GM21423 (cell line): ENCODE data around the gene RPS6KA2.

Experiments
- ATAC-seq: cut with Tn5 transposase; IDR thresholded peaks from one replicate; pipeline ENCODE4 v1.9.1; 2021; ENCODE audit warnings: mild to moderate bottlenecking, moderate library complexity; ENCODE audit not compliant: unreplicated experiment

Gene RPS6KA2

GRCh38 chr6:166617359-166617758, 9.7 kb downstream of the RPS6KA2 start:
- ATAC-seq: no peak

- no peak for ATAC-seq
Measured at GRCh38 chr6:166616261-166617238, 10.5 kb downstream of the RPS6KA2 start.

GRCh38 chr6:166615059-166615770, 11.8 kb downstream of the RPS6KA2 start:
- ATAC-seq: no peak

- ATAC-seq: no peak
Measured at GRCh38 chr6:166614589-166614988, 12.5 kb downstream of the RPS6KA2 start.

GRCh38 chr6:166614171-166614583, 12.9 kb downstream of the RPS6KA2 start:
- no peak for ATAC-seq

GRCh38 chr6:166613027-166613426, 14.0 kb downstream of the RPS6KA2 start:
- ATAC-seq: no peak

GRCh38 chr6:166612471-166612881, 14.6 kb downstream of the RPS6KA2 start:
- no peak for ATAC-seq

- ATAC-seq: no peak
Measured at GRCh38 chr6:166611631-166612030, 15.4 kb downstream of the RPS6KA2 start.

GRCh38 chr6:166610069-166610468, 17.0 kb downstream of the RPS6KA2 start:
- no peak for ATAC-seq

GRCh38 chr6:166608774-166609173, 18.3 kb downstream of the RPS6KA2 start:
- ATAC-seq: no peak

GRCh38 chr6:166605752-166606151, 21.3 kb downstream of the RPS6KA2 start:
- no peak for ATAC-seq

GRCh38 chr6:166604911-166605310, 22.1 kb downstream of the RPS6KA2 start:
- ATAC-seq: no peak

- ATAC-seq: no peak
Measured at GRCh38 chr6:166604328-166604727, 22.7 kb downstream of the RPS6KA2 start.

GRCh38 chr6:166603043-166603690, 23.9 kb downstream of the RPS6KA2 start:
- ATAC-seq: no peak

GRCh38 chr6:166601956-166602355, 25.1 kb downstream of the RPS6KA2 start:
- ATAC-seq: no peak

- ATAC-seq: no peak
Measured at GRCh38 chr6:166600931-166601330, 26.1 kb downstream of the RPS6KA2 start.

- ATAC-seq: no peak
Measured at GRCh38 chr6:166599205-166599604, 27.8 kb downstream of the RPS6KA2 start.

- no peak for ATAC-seq
Measured at GRCh38 chr6:166598441-166599138, 28.5 kb downstream of the RPS6KA2 start.

- ATAC-seq: no peak
Measured at GRCh38 chr6:166597711-166598440, 29.2 kb downstream of the RPS6KA2 start.
